ENCODE results near the gene UQCRH. TPM values are rescaled to one million over a fixed set of nuclear protein-coding genes. Genes with fewer than 3 reads are reported as not detected.

Gene UQCRH
- total RNA-seq, 1 experiment from 2014 or later = 508 TPM

- no peaks in the 10 kb centered on the region for H3K79me2 ChIP-seq (ENCODE audit: insufficient read depth, low read length)
- no peak overlapping the region for H4K8ac ChIP-seq (replicated peaks; ENCODE audit: insufficient read length, low read depth, low read length)
- no peaks in the 10 kb centered on the region for H3K27me3 Mint-ChIP-seq (ENCODE audit: low read depth)
- H4K20me1 ChIP-seq (ENCODE audit: control insufficient read depth, insufficient read depth, insufficient read length) = no peaks in the 10 kb centered on the region
- H4K5ac ChIP-seq (ENCODE audit: insufficient read length, low read depth, low read length) = no peak overlapping the region
- no peak overlapping the region for H3K18ac ChIP-seq (ENCODE audit: insufficient read length, low read depth, low read length)
- no peak overlapping the region for H2BK15ac ChIP-seq (ENCODE audit: low read depth, low read length)
- H4K91ac ChIP-seq (ENCODE audit: insufficient read length, low read depth, low read length) = no peak overlapping the region
- no peak overlapping the region for H3K23ac ChIP-seq (ENCODE audit: insufficient read length, low read depth, low read length)
- H3K36me3 Mint-ChIP-seq (ENCODE audit: insufficient read depth in 1 of 3, low read depth in 3 of 3) = peaks cover 52 to 80% (median 70%) of the 10 kb centered on the region in 3 experiments; a peak in 6 of 7 replicates
- no peaks in the 10 kb centered on the region for H3K27me3 ChIP-seq (ENCODE audit: insufficient read depth, low read length)
- H3K79me1 ChIP-seq (ENCODE audit: insufficient read depth, low read depth, low read length, poor library complexity, severe bottlenecking) = no peaks in the 10 kb centered on the region
- no peak overlapping the region for H2BK5ac ChIP-seq (ENCODE audit: insufficient read length, low read length)
- no peak overlapping the region for H3K27ac Mint-ChIP-seq
- no peak overlapping the region for H3K4ac ChIP-seq (ENCODE audit: low read depth, low read length)
- H2AK5ac ChIP-seq (ENCODE audit: insufficient read length, low read length) = no peak overlapping the region
- no peak overlapping the region for H3K56ac ChIP-seq (ENCODE audit: insufficient read length, low read depth, low read length)
- TF ChIP-seq CTCF (conservative IDR thresholded peaks at IDR 0.05) = no peak
- no peak overlapping the region for H2BK12ac ChIP-seq (ENCODE audit: insufficient read length, low read depth, low read length)
- no peaks in the 10 kb centered on the region for H3K4me1 ChIP-seq (ENCODE audit: insufficient read depth, low read length)
- H2BK20ac ChIP-seq (ENCODE audit: low read depth, low read length, poor library complexity, severe bottlenecking) = no peak overlapping the region
- no peak overlapping the region for H3T11ph ChIP-seq (ENCODE audit: low read length)
- H2BK120ac ChIP-seq (ENCODE audit: low read depth, low read length, poor library complexity, severe bottlenecking) = no peak overlapping the region
- no peak overlapping the region for H3K14ac ChIP-seq (ENCODE audit: insufficient read depth, low read length)
- no peak overlapping the region for H3K27ac ChIP-seq (ENCODE audit: insufficient read length, low read depth, low read length)
- H3K9me3 ChIP-seq (ENCODE audit: control insufficient read depth, low read depth, low read length) = no peaks in the 10 kb centered on the region
- H3K9ac ChIP-seq (ENCODE audit: extremely low read depth, insufficient read length, low read length) = no peak overlapping the region
- H3K9me3 Mint-ChIP-seq = no peaks in the 10 kb centered on the region
- no peak overlapping the region for H3K4me2 ChIP-seq (ENCODE audit: insufficient read depth, insufficient read length, low read length)
- no peak for DNase-seq
- H3K23me2 ChIP-seq (ENCODE audit: insufficient read length, low read depth, low read length, poor library complexity, severe bottlenecking) = no peaks in the 10 kb centered on the region
- no peak overlapping the region for H2AFZ ChIP-seq (ENCODE audit: low read length)
- WGBS (ENCODE audit: extremely low coverage, insufficient read length, low lambda C conversion rate) = no CpG with 5 or more reads among the region's 5 CpGs
- H3K4me3 Mint-ChIP-seq = no peak overlapping the region
- H3K4me1 Mint-ChIP-seq = no peaks in the 10 kb centered on the region
Observed at GRCh38 chr1:46254668-46255067, 48.8 kb upstream of the UQCRH start.
